HG03460 (cell line): Measurements from ENCODE around the gene ENO3.

Experiments used
- ATAC-seq: cut with Tn5 transposase; IDR thresholded peaks from one replicate; pipeline ENCODE4 v1.9.1; 2021; ENCODE audit not compliant: unreplicated experiment

ENO3 gene

DNA sequence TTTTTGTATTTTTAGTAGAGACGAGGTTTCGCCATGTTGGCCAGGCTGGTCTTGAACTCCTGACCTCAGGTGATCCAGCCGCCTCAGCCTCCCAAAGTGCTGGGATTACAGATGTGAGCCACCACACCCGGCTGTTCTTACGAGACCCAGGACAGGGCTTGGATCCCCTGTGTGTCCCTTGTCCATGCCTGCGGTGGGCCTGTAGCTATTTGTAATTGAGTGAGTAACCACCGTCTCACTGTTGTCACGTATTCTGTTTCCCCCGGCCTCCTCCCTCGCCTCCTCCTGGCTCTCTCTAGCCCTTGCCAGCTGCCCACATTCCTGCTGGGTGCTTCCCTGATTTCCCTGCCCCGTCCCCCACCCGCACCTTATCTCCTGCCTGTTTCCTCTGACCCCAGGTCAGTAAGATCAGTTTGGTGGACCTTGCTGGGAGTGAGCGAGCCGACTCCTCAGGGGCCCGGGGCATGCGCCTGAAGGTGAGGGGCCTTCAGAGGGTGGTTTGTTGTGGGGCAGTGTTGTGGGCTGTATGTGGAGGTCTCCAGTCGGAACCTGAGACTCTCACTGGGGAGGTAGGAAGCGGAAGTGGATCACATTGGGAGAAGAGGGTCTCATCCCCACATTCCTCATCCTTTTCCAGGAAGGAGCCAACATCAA is 52.4 kb downstream of the ENO3 start:
- no peak for ATAC-seq
